RWPE2 (cell line): ENCODE measurements around the gene EEFSEC.

Experiments used
- ATAC-seq: fragments of 200-7000 bp; cut with Tn5 transposase; 3 replicates; pipeline ENCODE4 v1.9.1; 2021; ENCODE audit warnings: low read depth
- DNase-seq: peaks from one replicate; pipeline ENCODE4 v3.0.0-alpha.2; 2020; ENCODE audit warnings: low spot score
- H3K27ac ChIP-seq: fragments of 450-650 bp; 2 replicates; pipeline ENCODE4 v1.5.1; 2017; ENCODE audit warnings: mild to moderate bottlenecking; ENCODE audit not compliant: poor library complexity, severe bottlenecking
- H3K27me3 ChIP-seq: fragments of 250-450 bp; sonication (Bioruptor Pico); 2 replicates; pipeline ENCODE4 v1.5.1; 2021; ENCODE audit warnings: mild to moderate bottlenecking, moderate library complexity; ENCODE audit not compliant: insufficient read depth, poor library complexity, severe bottlenecking
- H3K36me3 ChIP-seq: fragments of 250-450 bp; sonication (Bioruptor Pico); 2 replicates; pipeline ENCODE4 v1.5.1; 2020; ENCODE audit warnings: low read depth, mild to moderate bottlenecking, moderate library complexity
- H3K4me1 ChIP-seq: fragments of 250-450 bp; sonication (Bioruptor Pico); 2 replicates; pipeline ENCODE4 v1.5.1; 2021; ENCODE audit warnings: mild to moderate bottlenecking, moderate library complexity; ENCODE audit not compliant: insufficient read depth, poor library complexity, severe bottlenecking
- H3K4me3 ChIP-seq: fragments of 250-450 bp; sonication (Bioruptor Pico); 2 replicates; pipeline ENCODE4 v1.5.1; 2021; ENCODE audit warnings: mild to moderate bottlenecking, moderate library complexity; ENCODE audit not compliant: severe bottlenecking
- H3K9me3 ChIP-seq: fragments of 250-450 bp; sonication (Bioruptor Pico); 2 replicates; pipeline ENCODE4 v1.5.1; 2021; ENCODE audit warnings: mild to moderate bottlenecking, moderate library complexity; ENCODE audit not compliant: severe bottlenecking
- TF ChIP-seq, protein P1 (sequence below): fragments of 450-650 bp; IDR thresholded peaks from one replicate; pipeline ENCODE4 v1.5.1; 2017; ENCODE audit warnings: mild to moderate bottlenecking, moderate library complexity; ENCODE audit not compliant: poor library complexity, severe bottlenecking

Gene EEFSEC

DNA sequence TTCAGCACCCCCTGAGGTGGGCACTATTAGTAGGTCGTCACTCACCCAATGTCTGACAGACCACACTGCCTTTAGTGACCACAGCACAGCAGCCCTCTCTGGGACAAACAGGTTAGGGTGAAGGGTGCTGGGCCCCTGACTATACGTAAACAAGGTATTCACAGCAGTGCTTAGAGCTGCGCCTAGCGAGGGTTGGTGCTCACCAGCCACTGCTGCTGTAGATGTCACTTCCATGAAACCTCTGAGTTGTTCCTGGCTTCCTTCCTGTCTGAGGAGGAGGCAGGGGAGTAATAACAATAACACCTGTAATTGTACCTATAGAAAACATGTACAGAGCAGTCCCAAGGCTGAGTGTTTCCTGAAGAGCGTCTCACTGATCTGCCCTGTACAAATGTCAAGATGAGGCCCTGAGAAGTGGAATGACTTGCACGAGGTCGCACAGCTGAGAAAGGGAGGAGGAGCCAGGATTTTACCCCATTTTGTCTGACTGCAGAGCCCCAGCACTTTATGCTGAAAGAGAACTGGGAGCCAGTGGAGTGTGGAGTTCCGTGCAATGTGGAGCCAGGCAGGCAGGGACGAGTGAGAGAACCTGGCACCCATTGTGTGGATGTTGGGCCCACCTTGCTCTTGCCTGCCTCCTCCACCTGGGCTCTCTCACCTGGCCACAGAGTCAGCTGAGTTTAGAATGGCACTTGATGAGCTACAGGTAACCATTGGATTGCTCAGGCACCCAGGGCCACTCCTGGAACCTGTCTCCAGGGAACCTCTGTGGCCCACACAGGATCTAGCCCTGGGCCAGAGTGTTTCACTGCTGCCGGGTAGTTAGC, 219.6 kb downstream of the EEFSEC start:
- TF ChIP-seq, protein P1, sequence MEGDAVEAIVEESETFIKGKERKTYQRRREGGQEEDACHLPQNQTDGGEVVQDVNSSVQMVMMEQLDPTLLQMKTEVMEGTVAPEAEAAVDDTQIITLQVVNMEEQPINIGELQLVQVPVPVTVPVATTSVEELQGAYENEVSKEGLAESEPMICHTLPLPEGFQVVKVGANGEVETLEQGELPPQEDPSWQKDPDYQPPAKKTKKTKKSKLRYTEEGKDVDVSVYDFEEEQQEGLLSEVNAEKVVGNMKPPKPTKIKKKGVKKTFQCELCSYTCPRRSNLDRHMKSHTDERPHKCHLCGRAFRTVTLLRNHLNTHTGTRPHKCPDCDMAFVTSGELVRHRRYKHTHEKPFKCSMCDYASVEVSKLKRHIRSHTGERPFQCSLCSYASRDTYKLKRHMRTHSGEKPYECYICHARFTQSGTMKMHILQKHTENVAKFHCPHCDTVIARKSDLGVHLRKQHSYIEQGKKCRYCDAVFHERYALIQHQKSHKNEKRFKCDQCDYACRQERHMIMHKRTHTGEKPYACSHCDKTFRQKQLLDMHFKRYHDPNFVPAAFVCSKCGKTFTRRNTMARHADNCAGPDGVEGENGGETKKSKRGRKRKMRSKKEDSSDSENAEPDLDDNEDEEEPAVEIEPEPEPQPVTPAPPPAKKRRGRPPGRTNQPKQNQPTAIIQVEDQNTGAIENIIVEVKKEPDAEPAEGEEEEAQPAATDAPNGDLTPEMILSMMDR: no peak
- no peak for ATAC-seq
- Histone ChIP-seq H3K9me3 (no peaks in the 10 kb centered on the region), H3K4me3 (no peak overlapping the region), H3K4me1 (no peaks in the 10 kb centered on the region), H3K27ac (no peak overlapping the region), H3K36me3 (no peaks in the 10 kb centered on the region), H3K27me3 (no peaks in the 10 kb centered on the region)
- no peak for DNase-seq

DNA sequence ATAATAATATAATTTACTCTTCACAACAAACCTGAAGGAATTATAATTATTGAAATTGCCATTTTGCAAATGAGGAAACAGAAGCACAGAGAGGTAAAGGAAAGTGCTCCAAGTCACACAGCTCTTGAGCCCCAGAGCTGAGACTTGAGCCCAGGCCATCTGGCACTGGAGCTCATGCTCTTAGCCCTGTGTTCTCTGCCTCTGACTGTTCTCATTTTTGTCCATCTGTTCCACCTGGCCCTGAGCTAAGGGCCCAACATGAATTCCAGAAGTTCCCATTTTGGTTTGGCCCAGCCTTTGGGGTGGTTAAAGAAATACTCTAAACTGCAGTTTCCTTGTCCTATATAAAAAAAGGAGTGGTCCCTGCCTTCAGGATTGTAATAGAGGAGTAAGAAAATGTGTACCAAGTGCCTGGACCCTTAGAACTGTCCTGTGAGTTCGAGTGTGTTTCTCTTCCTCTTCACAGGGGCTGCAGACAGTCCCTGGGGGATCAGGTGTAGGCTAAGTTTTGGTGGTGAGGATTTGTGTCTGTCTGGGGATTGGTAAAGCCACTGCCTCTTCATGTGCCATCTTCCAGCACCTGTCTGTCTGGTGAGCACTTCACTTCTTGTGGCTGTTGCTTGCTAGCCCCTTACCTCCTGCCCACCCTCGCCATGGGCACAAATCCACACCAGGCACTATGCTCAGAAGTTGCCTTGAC, 221.6 kb downstream of the EEFSEC start:
- Histone ChIP-seq H3K27me3 (no peaks in the 10 kb centered on the region), H3K27ac (no peak overlapping the region), H3K36me3 (no peaks in the 10 kb centered on the region), H3K4me3 (no peak overlapping the region), H3K4me1 (no peaks in the 10 kb centered on the region), H3K9me3 (no peaks in the 10 kb centered on the region)
- no peak for ATAC-seq
- DNase-seq: no peak
- TF ChIP-seq, protein P1: no peak

DNA sequence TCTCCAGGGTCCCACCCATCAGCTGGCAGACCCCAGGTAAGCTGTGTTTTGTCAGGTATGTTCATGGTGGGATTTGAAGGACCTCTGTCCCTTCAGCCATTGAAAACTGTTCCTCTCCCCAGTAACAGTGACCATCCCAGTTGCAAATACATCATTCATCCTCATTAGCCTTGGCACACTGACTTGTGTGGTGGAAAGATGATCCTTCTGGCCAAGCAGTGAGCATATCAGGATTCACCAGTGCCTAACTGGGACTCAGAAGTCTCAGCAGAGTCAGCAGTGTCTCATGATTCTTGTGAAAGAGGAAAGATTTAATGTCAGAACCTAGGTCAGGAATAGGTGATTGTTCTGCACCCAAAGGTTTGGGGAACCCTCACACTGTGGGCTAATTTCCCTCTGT, 223.2 kb downstream of the EEFSEC start:
- H3K4me1 ChIP-seq: no peaks in the 10 kb centered on the region
- TF ChIP-seq, protein P1: no peak
- H3K27ac ChIP-seq: no peak overlapping the region
- no peak for ATAC-seq
- no peaks in the 10 kb centered on the region for H3K9me3 ChIP-seq
- H3K27me3 ChIP-seq: no peaks in the 10 kb centered on the region
- no peak overlapping the region for H3K4me3 ChIP-seq
- no peak for DNase-seq
- no peaks in the 10 kb centered on the region for H3K36me3 ChIP-seq

DNA sequence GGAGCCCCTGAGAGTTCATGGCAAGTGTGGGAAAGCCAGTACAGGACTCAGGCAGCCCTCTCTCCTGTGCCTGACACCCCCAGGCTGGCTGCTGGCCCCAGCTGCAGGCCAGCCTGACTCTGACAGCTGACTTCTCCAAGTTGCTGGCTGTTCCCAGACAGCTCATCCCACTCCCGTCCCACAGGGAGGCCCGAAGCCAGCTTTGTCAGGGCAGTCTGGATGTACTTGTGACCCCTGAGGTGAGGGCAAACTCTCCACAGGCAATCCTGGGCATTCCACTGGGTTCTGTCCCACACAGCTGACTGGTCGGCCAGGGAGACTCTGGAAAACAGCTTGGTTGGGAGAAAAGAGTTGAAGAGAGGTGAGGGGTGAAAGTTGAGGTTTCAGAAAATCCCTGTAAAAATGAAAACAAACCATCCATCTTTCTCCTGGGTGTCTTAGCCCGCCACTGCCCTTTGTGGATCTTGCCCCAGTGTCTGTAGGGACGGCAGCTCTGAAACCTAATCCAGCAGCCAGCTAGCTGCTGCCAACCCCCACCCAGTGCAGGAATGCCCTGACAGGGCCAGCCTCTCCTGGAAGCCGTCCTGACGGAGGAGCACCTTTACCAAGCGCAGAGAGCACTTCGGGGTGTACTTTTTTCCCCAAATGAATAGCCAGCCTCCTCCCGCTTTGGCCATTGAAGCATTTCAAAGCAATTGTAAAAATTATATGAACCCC, 225.5 kb downstream of the EEFSEC start:
- ATAC-seq (no peak), DNase-seq (no peak)
- TF ChIP-seq, protein P1: no peak
- Histone ChIP-seq H3K4me3 (no peak overlapping the region), H3K4me1 (peaks cover 9% of the 10 kb centered on the region), H3K9me3 (no peaks in the 10 kb centered on the region), H3K36me3 (no peaks in the 10 kb centered on the region), H3K27me3 (no peaks in the 10 kb centered on the region), H3K27ac (no peak overlapping the region)
